ENCODE measurements around the gene SESN2.

SESN2 gene

GRCh38 chr1:28256197-28256827, 3.0 kb upstream of the SESN2 start:
- DNase-seq = no peak

GRCh38 chr1:28257736-28258135, 1.6 kb upstream of the SESN2 start:
- no peak for DNase-seq

GRCh38 chr1:28258628-28259251, 578 bp upstream of the SESN2 start:
- no peak for DNase-seq

- DNase-seq = no peak
These were observed 850 bp downstream of the SESN2 start for GRCh38 chr1:28259934-28260802.

- no peak for DNase-seq
These were observed 1.5 kb downstream of the SESN2 start for GRCh38 chr1:28260803-28261174.

- DNase-seq = no peak
These were observed 5.6 kb downstream of the SESN2 start for GRCh38 chr1:28264897-28265296.

GRCh38 chr1:28265577-28265976, 6.3 kb downstream of the SESN2 start:
- DNase-seq = no peak

GRCh38 chr1:28266920-28267322, 7.6 kb downstream of the SESN2 start:
- DNase-seq = no peak

GRCh38 chr1:28267633-28268032, 8.3 kb downstream of the SESN2 start:
- no peak for DNase-seq

GRCh38 chr1:28269529-28269928, 10.2 kb downstream of the SESN2 start:
- no peak for DNase-seq

GRCh38 chr1:28272215-28272852, 13.0 kb downstream of the SESN2 start:
- no peak for DNase-seq

- DNase-seq = no peak
These were observed 14.0 kb downstream of the SESN2 start for GRCh38 chr1:28273216-28273860.

- DNase-seq = no peak
These were observed 19.4 kb downstream of the SESN2 start for GRCh38 chr1:28278763-28279162.

- no peak for DNase-seq
These were observed 20.4 kb downstream of the SESN2 start for GRCh38 chr1:28279721-28280120.

GRCh38 chr1:28280501-28280900, 21.2 kb downstream of the SESN2 start:
- DNase-seq = no peak

- no peak for DNase-seq
These were observed 21.7 kb downstream of the SESN2 start for GRCh38 chr1:28280977-28281381.

GRCh38 chr1:28281608-28282425, 22.5 kb downstream of the SESN2 start:
- DNase-seq = no peak

- no peak for DNase-seq
These were observed 23.4 kb downstream of the SESN2 start for GRCh38 chr1:28282426-28283407.

GRCh38 chr1:28286111-28286510, 26.8 kb downstream of the SESN2 start:
- DNase-seq = no peak

- no peak for DNase-seq
These were observed 29.2 kb downstream of the SESN2 start for GRCh38 chr1:28288487-28288886.

- no peak for DNase-seq
These were observed 31.5 kb downstream of the SESN2 start for GRCh38 chr1:28290851-28291250.
